Astrocyte (in vitro differentiated cells and primary cell): ENCODE results near the gene GBA3.

Source experiments
- EZH2 ChIP-seq: IDR thresholded peaks from 2 replicates; pipeline ENCODE4 v1.6.1; 2012; ENCODE audit warnings: mild to moderate bottlenecking, low read length, inconsistent platforms; ENCODE audit not compliant: insufficient read depth
- TF ChIP-seq, protein P1 (sequence below): IDR thresholded peaks from 2 replicates; pipeline ENCODE4 v1.5.1; 2011; ENCODE audit warnings: low read depth, mild to moderate bottlenecking, inconsistent platforms, low read length, moderate library complexity; ENCODE audit not compliant: insufficient read depth

DNA sequence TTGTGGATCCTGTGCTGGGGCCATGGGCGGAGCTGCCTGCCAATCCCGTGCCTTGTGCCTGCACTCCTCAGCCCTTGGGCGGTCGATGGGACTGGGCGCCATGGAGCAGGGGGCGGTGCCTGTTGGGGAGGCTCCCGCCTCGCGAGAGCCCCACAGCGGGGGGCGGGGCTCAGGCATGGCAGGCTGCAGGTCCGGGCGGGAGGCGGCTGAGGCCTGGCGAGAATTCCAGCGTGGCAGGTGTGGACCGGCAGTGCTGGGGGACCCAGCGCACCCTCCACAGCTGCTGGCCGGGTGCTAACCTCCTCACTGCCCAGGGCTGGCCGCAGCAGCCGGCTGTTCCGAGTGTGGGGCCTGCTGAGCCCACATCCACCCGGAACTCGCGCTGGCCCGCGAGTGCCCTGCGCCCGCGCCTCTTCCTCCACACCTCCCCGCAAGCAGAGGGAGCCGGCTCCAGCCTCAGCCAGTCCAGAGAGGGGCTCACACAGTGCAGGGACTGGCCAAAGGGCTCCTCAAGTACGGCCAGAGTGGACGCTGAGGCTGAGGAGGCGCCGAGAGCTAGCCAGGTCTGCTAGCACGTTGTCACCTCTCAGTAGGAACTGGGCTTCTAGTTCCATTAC lies 85.9 kb downstream of the GBA3 start:
- TF ChIP-seq EZH2: no peak
- TF ChIP-seq, protein P1, sequence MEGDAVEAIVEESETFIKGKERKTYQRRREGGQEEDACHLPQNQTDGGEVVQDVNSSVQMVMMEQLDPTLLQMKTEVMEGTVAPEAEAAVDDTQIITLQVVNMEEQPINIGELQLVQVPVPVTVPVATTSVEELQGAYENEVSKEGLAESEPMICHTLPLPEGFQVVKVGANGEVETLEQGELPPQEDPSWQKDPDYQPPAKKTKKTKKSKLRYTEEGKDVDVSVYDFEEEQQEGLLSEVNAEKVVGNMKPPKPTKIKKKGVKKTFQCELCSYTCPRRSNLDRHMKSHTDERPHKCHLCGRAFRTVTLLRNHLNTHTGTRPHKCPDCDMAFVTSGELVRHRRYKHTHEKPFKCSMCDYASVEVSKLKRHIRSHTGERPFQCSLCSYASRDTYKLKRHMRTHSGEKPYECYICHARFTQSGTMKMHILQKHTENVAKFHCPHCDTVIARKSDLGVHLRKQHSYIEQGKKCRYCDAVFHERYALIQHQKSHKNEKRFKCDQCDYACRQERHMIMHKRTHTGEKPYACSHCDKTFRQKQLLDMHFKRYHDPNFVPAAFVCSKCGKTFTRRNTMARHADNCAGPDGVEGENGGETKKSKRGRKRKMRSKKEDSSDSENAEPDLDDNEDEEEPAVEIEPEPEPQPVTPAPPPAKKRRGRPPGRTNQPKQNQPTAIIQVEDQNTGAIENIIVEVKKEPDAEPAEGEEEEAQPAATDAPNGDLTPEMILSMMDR: no peak
